ENCODE measurements around the gene FAM185A.

- TF ChIP-seq POLR2A (IDR thresholded peaks at IDR 0.05) (no peak), CTCF (IDR thresholded peaks at IDR 0.05) (no peak), POLR2AphosphoS5 (IDR thresholded peaks at IDR 0.05) (no peak), EP300 (IDR thresholded peaks at IDR 0.05; ENCODE audit: low read depth) (no peak)
Measured at GRCh38 chr7:102823390-102824119, 74.8 kb downstream of the FAM185A start.
